HepG2 (cell line): ENCODE measurements around the gene CYP46A1. TPM values are rescaled to one million over a fixed set of nuclear protein-coding genes. Genes with fewer than 3 reads are reported as not detected.

Source experiments
- ARNTL ChIP-seq: sonication (generic); formaldehyde crosslinking; IDR thresholded peaks from 2 replicates; pipeline ENCODE4 v1.4.0; 2020; ENCODE audit warnings: mild to moderate bottlenecking, missing genetic modification reagents
- CBFB ChIP-seq: sonication (generic); formaldehyde crosslinking; IDR thresholded peaks from 2 replicates; pipeline ENCODE4 v1.4.0; 2020; ENCODE audit warnings: missing genetic modification reagents
- CEBPB ChIP-seq: IDR thresholded peaks from 2 replicates; pipeline ENCODE4 v1.6.1; 2011; ENCODE audit warnings: low read depth, low read length, improper control_type of control experiment, borderline replicate concordance
- CENPX ChIP-seq: sonication (generic); formaldehyde crosslinking; IDR thresholded peaks from 2 replicates; pipeline ENCODE4 v1.9.0; 2021; ENCODE audit warnings: mild to moderate bottlenecking, missing genetic modification reagents, moderate library complexity
- DPF2 ChIP-seq: sonication (generic); formaldehyde crosslinking; IDR thresholded peaks from 2 replicates; pipeline ENCODE4 v1.4.0; 2020; ENCODE audit warnings: mild to moderate bottlenecking, low read depth, missing genetic modification reagents, borderline replicate concordance
- HDAC2 ChIP-seq: sonication (generic); formaldehyde crosslinking; IDR thresholded peaks from 2 replicates; pipeline ENCODE4 v1.4.0; 2020; ENCODE audit warnings: missing genetic modification reagents
- MTF2 ChIP-seq: sonication (generic); formaldehyde crosslinking; IDR thresholded peaks from 2 replicates; pipeline ENCODE4 v1.5.0; 2020; ENCODE audit warnings: missing genetic modification reagents, borderline replicate concordance
- NR2F1 ChIP-seq, 2 experiments: fragments of 450-650 bp in 1 of 2; formaldehyde crosslinking in 1 of 2; IDR thresholded peaks; 2 replicates each; pipeline versions ENCODE4 v1.5.0 to v1.6.1; 2016 to 2020; ENCODE audit warnings: mild to moderate bottlenecking in 1 of 2, missing compliant biosample characterization in 1 of 2, missing genetic modification reagents in 1 of 2, moderate library complexity in 1 of 2
- RXRB ChIP-seq: IDR thresholded peaks from 2 replicates; pipeline ENCODE4 v1.6.1; 2016; ENCODE audit warnings: borderline replicate concordance, missing genetic modification reagents, missing compliant biosample characterization
- SMAD9 ChIP-seq: sonication (generic); formaldehyde crosslinking; IDR thresholded peaks from 2 replicates; pipeline ENCODE4 v1.5.1; 2020; ENCODE audit warnings: mild to moderate bottlenecking, missing genetic modification reagents
- TARDBP ChIP-seq: sonication (generic); formaldehyde crosslinking; IDR thresholded peaks from 2 replicates; pipeline ENCODE4 v1.8.0; 2022; ENCODE audit warnings: mild to moderate bottlenecking, missing genetic modification reagents
- TEAD2 ChIP-seq: sonication (generic); formaldehyde crosslinking; IDR thresholded peaks from 2 replicates; pipeline ENCODE4 v1.9.0; 2021; ENCODE audit warnings: missing genetic modification reagents
- ZFY ChIP-seq: sonication (generic); formaldehyde crosslinking; IDR thresholded peaks from 2 replicates; pipeline ENCODE4 v1.4.0; 2020; ENCODE audit warnings: missing genetic modification reagents
- ZNF687 ChIP-seq: sonication (generic); formaldehyde crosslinking; IDR thresholded peaks from 2 replicates; pipeline ENCODE4 v1.5.1; 2020; ENCODE audit warnings: mild to moderate bottlenecking, missing genetic modification reagents, moderate library complexity
- polyA plus RNA-seq, 8 experiments: library from polyadenylated mRNA; depleted of rRNA in 3 of 8; stranded (reverse) in 7 of 8; unstranded in 1 of 8; fragments of >200 nt; fragmentation: Illumina TruSeq in 4 of 8; extraction: Trizol in 4 of 8; gene quantifications; 2 replicates each; pipeline versions ENCODE4 v1.2.1 to v1.2.3, GENCODE V29; 2011 to 2016; ENCODE audit warnings: low read depth in 4 of 8, missing spikeins in 1 of 8, mixed read lengths in 1 of 8; ENCODE audit not compliant: insufficient read depth in 1 of 8
- total RNA-seq, 5 experiments: library from RNA; depleted of rRNA; stranded (reverse); fragments of >200 nt; fragmentation: Illumina TruSeq; extraction: Trizol; gene quantifications; 2 replicates each; pipeline ENCODE4 v1.2.3, GENCODE V29; 2016; ENCODE audit warnings: low read depth in 1 of 5
- TF ChIP-seq, protein P1 (sequence below): sonication (generic); formaldehyde crosslinking; IDR thresholded peaks from 2 replicates; pipeline ENCODE4 v1.9.0; 2021; ENCODE audit warnings: missing genetic modification reagents, borderline replicate concordance
- TF ChIP-seq, protein P2 (sequence below): sonication (generic); formaldehyde crosslinking; IDR thresholded peaks from 2 replicates; pipeline ENCODE4 v1.5.1; 2020; ENCODE audit warnings: mild to moderate bottlenecking, moderate library complexity, missing genetic modification reagents
- TF ChIP-seq, protein P3 (sequence below): sonication (generic); formaldehyde crosslinking; IDR thresholded peaks from 2 replicates; pipeline ENCODE4 v1.8.0; 2022; ENCODE audit warnings: missing genetic modification reagents, mild to moderate bottlenecking, inconsistent platforms, borderline replicate concordance
- TF ChIP-seq, protein P4 (sequence below), 2 experiments: sonication (generic) in 1 of 2; formaldehyde crosslinking in 1 of 2; IDR thresholded peaks; 2 replicates each; pipeline versions ENCODE4 v1.5.1 to v1.6.1; 2011 to 2020; ENCODE audit warnings: borderline replicate concordance in 1 of 2, low read depth in 1 of 2, low read length in 1 of 2, mild to moderate bottlenecking in 1 of 2, missing genetic modification reagents in 1 of 2, moderate library complexity in 1 of 2

The CYP46A1 gene
- total and polyA plus RNA-seq, 2 of the 13 experiments (the other 11 are each of a cell fraction or from before 2014, with no cell fraction given) = not detected

DNA sequence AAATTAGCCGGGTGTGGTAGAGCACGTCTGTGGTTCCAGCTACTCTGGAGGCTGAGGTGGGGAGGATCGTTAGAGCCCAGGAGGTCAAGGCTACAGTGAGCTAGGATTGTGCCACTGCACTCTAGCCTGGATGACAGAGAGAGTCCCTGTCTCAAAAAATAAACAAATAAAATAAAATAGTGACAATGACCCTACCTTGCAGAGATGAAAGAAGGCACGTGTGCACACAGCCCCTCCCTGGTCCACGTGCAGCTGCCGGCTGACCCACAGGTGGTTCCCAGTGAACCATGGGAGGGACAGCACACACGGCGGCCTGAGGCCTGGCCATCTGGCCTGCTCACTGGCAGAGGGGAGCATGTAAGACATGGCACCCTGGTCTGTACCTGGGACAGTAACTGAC, 34.5 kb upstream of the CYP46A1 start (continued):
- TF ChIP-seq, protein P1, sequence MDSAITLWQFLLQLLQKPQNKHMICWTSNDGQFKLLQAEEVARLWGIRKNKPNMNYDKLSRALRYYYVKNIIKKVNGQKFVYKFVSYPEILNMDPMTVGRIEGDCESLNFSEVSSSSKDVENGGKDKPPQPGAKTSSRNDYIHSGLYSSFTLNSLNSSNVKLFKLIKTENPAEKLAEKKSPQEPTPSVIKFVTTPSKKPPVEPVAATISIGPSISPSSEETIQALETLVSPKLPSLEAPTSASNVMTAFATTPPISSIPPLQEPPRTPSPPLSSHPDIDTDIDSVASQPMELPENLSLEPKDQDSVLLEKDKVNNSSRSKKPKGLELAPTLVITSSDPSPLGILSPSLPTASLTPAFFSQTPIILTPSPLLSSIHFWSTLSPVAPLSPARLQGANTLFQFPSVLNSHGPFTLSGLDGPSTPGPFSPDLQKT (CRISPR knock-in tag) = no peak
- TF ChIP-seq CEBPB (0 out of 2 replicates have a peak, but pooled peaks have one; percentile 1), ZFY (CRISPR knock-in tag) (peak; percentile 41; the same call in 1 of the 2 replicates), CENPX (CRISPR knock-in tag) (no peak), MTF2 (CRISPR knock-in tag) (no peak), RXRB (0 out of 2 replicates have a peak, but pooled peaks have one; percentile 26), DPF2 (CRISPR knock-in tag) (no peak), SMAD9 (CRISPR knock-in tag) (no peak), ZNF687 (CRISPR knock-in tag) (peak; percentile 84), TEAD2 (CRISPR knock-in tag) (no peak), CBFB (CRISPR knock-in tag) (no peak), HDAC2 (CRISPR knock-in tag) (peak; percentile 28; the same call in 1 of the 2 replicates), ARNTL (CRISPR knock-in tag) (peak; percentile 96), NR2F1 (CRISPR knock-in tag; IDR thresholded peaks at IDR 0.05) (0 out of 4 replicates have a peak, but pooled peaks of 1 of the 2 experiments have one; percentile 38), TARDBP (0 out of 2 replicates have a peak, but pooled peaks have one; percentile 36)
- TF ChIP-seq, protein P2, sequence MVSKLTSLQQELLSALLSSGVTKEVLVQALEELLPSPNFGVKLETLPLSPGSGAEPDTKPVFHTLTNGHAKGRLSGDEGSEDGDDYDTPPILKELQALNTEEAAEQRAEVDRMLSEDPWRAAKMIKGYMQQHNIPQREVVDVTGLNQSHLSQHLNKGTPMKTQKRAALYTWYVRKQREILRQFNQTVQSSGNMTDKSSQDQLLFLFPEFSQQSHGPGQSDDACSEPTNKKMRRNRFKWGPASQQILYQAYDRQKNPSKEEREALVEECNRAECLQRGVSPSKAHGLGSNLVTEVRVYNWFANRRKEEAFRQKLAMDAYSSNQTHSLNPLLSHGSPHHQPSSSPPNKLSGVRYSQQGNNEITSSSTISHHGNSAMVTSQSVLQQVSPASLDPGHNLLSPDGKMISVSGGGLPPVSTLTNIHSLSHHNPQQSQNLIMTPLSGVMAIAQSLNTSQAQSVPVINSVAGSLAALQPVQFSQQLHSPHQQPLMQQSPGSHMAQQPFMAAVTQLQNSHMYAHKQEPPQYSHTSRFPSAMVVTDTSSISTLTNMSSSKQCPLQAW = 0 out of 2 replicates have a peak, but pooled peaks have one; percentile 36
- TF ChIP-seq, protein P3, sequence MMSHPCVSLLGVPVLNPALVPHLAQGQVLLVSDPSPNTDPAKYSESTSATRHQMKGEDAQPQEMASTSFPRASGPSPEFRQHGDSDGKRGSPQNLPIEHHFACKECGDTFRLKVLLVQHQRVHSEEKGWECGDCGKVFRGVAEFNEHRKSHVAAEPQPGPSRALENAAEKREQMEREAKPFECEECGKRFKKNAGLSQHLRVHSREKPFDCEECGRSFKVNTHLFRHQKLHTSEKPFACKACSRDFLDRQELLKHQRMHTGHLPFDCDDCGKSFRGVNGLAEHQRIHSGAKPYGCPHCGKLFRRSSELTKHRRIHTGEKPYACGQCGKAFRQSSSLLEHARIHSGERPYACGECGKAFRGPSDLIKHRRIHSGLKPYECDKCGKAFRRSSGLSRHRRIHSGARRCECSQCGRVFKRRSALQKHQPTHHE (CRISPR knock-in tag) = no peak
- TF ChIP-seq, protein P4, sequence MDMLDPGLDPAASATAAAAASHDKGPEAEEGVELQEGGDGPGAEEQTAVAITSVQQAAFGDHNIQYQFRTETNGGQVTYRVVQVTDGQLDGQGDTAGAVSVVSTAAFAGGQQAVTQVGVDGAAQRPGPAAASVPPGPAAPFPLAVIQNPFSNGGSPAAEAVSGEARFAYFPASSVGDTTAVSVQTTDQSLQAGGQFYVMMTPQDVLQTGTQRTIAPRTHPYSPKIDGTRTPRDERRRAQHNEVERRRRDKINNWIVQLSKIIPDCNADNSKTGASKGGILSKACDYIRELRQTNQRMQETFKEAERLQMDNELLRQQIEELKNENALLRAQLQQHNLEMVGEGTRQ (IDR thresholded peaks at IDR 0.05; ENCODE audit: low read depth, low read length) = no peak
- TF ChIP-seq, protein P4 (CRISPR knock-in tag; IDR thresholded peaks at IDR 0.05; ENCODE audit: borderline replicate concordance) = peak; percentile 60; the same call in 1 of the 2 replicates
